ENCODE measurements around the gene P2RX3. TPM values are rescaled to one million over a fixed set of nuclear protein-coding genes. Genes with fewer than 3 reads are reported as not detected.

The P2RX3 gene
- total and polyA plus RNA-seq, 2 of the 8 experiments (the other 6 are each of a cell fraction or from before 2014, with no cell fraction given): 0.45 to 0.47 TPM

DNA sequence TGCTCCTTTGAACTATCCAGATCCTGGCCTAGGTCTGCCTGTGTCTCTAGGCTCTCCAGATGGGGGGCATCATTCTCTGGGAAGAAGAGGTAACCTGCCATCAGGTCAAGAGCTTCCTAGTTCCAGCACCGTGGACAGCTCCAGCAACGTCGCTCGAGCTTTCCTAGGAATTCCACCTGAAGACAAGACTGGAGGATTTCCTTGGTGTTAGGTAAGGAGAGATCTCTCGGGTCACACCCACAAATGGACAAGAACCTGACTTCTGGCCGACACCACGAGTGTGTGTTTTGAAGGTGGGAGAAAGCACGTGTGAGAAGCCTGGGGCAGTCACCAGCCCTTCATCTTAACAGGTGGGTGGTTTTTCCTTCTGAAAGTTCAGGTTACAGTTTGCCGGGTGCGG, 41.6 kb downstream of the P2RX3 start (continued):
- TF ChIP-seq TEAD4 (IDR thresholded peaks at IDR 0.05; ENCODE audit: low read depth, low read length): peak; percentile 85
- no peak for TF ChIP-seq CEBPB (IDR thresholded peaks at IDR 0.05; ENCODE audit: low read depth, low read length)

All from H1 (cell line).